Mesothelial cell of epicardium (in vitro differentiated cells): ENCODE results near the gene CD209. TPM values are rescaled to one million over a fixed set of nuclear protein-coding genes. Genes with fewer than 3 reads are reported as not detected.
A peak's percentile ranks its signal among the peaks of the same experiment; 100 is the strongest.
"Not testable (repeated sequence)": the region's sequence is repeated elsewhere in the genome, so short reads cannot be mapped to it uniquely, and the experiment has no call there.

Experiments
- DNase-seq, 2 experiments: peaks; one replicate each; pipeline ENCODE4 v3.0.0; 2021; ENCODE audit warnings: low spot score in 2 of 2; ENCODE audit not compliant: unreplicated experiment in 2 of 2
- H3K27ac Mint-ChIP-seq: 2 replicates; pipeline ENCODE4 v1.8.0; 2021; ENCODE audit warnings: mixed read lengths
- H3K27me3 Mint-ChIP-seq: 2 replicates; pipeline ENCODE4 v1.8.0; 2021; ENCODE audit warnings: low read depth, mixed read lengths
- H3K36me3 Mint-ChIP-seq: 2 replicates; pipeline ENCODE4 v1.8.0; 2021; ENCODE audit warnings: mixed read lengths
- H3K4me1 Mint-ChIP-seq: 2 replicates; pipeline ENCODE4 v1.8.0; 2021; ENCODE audit warnings: mixed read lengths
- H3K4me3 Mint-ChIP-seq: 2 replicates; pipeline ENCODE4 v1.8.0; 2021; ENCODE audit warnings: mild to moderate bottlenecking, moderate library complexity, mixed read lengths
- H3K9me3 Mint-ChIP-seq: 2 replicates; pipeline ENCODE4 v1.8.0; 2021; ENCODE audit warnings: mixed read lengths
- total RNA-seq: library from RNA; stranded (reverse); gene quantifications from 3 replicates; pipeline ENCODE4 v1.2.1, GENCODE V29; 2021
- TF ChIP-seq, protein P1 (sequence below): fragments of 200-600 bp; sonication (generic); IDR thresholded peaks from one replicate; pipeline ENCODE4 v1.5.0; 2021; ENCODE audit warnings: antibody characterized with exemption; ENCODE audit not compliant: unreplicated experiment

Gene CD209
- total RNA-seq, 1 donor from 2014 or later: not detected

DNA sequence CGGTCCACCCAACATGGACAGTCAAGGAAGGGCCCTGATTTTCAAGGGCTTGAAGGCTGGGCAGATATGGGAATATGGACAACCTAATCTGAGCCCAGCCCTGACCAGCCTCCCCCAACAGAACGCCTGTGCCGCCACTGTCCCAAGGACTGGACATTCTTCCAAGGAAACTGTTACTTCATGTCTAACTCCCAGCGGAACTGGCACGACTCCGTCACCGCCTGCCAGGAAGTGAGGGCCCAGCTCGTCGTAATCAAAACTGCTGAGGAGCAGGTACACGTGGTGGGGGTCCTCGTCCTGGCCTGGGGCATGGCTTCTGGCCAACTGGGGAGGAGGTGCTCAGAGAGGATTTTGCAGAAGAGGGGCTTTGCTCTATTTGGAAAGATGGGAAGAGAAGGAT is 19.2 kb upstream of the CD209 start:
- no peaks in the 10 kb centered on the region for H3K36me3 Mint-ChIP-seq
- H3K4me3 Mint-ChIP-seq: no peak overlapping the region
- peaks cover 7% of the 10 kb centered on the region for H3K9me3 Mint-ChIP-seq
- peaks cover 3% of the 10 kb centered on the region for H3K27me3 Mint-ChIP-seq
- H3K27ac Mint-ChIP-seq: no peak overlapping the region
- TF ChIP-seq, protein P1, sequence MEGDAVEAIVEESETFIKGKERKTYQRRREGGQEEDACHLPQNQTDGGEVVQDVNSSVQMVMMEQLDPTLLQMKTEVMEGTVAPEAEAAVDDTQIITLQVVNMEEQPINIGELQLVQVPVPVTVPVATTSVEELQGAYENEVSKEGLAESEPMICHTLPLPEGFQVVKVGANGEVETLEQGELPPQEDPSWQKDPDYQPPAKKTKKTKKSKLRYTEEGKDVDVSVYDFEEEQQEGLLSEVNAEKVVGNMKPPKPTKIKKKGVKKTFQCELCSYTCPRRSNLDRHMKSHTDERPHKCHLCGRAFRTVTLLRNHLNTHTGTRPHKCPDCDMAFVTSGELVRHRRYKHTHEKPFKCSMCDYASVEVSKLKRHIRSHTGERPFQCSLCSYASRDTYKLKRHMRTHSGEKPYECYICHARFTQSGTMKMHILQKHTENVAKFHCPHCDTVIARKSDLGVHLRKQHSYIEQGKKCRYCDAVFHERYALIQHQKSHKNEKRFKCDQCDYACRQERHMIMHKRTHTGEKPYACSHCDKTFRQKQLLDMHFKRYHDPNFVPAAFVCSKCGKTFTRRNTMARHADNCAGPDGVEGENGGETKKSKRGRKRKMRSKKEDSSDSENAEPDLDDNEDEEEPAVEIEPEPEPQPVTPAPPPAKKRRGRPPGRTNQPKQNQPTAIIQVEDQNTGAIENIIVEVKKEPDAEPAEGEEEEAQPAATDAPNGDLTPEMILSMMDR: no peak
- peaks cover 22% of the 10 kb centered on the region for H3K4me1 Mint-ChIP-seq
- DNase-seq: no peak

DNA sequence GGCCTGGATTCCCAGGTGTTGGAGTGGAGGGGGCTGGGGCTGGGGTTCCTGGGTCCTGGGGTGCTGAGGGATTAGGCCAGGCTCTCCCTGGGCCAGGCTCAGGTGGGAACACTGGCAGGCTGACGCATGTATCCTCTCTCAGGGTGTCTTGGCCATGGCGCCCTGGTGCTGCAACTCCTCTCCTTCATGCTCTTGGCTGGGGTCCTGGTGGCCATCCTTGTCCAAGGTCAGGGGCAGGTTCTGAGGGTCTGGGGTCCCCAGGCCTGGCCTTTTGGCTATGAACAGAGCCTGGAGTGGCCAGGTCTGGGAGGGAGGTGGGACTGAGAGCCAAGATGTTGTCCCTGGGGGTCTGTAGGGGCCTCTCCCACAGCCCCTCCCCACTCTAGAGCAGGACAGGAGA is 17.7 kb upstream of the CD209 start:
- not testable (repeated sequence) for H3K27me3 Mint-ChIP-seq, H3K4me3 Mint-ChIP-seq, H3K36me3 Mint-ChIP-seq, H3K9me3 Mint-ChIP-seq, DNase-seq
- H3K27ac Mint-ChIP-seq: peak overlapping the region; percentile 39
- H3K4me1 Mint-ChIP-seq: peaks cover 19% of the 10 kb centered on the region

DNA sequence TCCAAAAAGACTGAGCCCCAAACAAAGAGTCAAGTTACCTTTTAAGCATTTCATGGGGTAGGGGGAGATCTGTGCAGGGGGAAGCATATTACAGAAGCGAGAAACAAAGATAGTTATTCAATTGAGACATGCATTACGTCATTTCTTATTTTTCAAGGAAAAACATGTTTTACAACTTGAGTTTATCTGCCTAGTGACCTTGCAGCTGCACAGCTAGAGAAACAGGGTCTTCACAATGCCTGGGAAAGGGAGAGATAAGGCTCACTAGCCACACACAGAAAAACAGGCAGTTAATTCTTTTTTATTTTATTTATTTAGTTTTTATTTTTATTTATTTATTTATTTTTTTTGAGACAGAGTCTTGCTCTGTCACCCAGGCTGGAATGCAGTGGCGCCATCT is 16.8 kb upstream of the CD209 start:
- H3K4me1 Mint-ChIP-seq: peaks cover 19% of the 10 kb centered on the region
- peaks cover 14% of the 10 kb centered on the region for H3K9me3 Mint-ChIP-seq
- H3K36me3 Mint-ChIP-seq, H3K27me3 Mint-ChIP-seq, DNase-seq: not testable (repeated sequence)
- H3K4me3 Mint-ChIP-seq: peak overlapping the region; percentile 3
- H3K27ac Mint-ChIP-seq: peak overlapping the region; percentile 89

DNA sequence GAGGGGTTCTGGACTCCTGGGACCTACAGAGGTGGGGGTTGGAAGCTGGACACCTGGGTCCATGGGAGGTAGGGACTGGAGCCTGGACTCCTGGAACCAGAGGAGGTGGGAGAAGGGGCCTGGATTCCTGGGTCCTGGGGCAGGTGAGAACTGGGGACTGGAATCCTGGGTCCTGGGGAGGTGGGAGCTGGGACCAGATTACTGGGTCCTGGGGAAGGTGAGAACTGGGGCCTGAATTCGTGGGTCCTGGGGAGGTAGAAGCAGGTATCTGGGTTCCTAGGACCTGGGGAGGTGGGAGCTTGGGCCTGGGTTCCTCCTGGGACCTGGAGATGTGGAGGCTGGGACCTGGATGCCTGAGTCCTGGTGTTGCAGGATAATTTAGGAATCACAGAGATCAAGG is 16.4 kb upstream of the CD209 start:
- Mint-ChIP-seq H3K4me1 (peaks cover 19% of the 10 kb centered on the region), H3K4me3 (no peak overlapping the region), H3K27ac (peak overlapping the region; percentile 89), H3K36me3 (no peaks in the 10 kb centered on the region), H3K27me3 (peaks cover 3% of the 10 kb centered on the region), H3K9me3 (peaks cover 19% of the 10 kb centered on the region)
- no peak for DNase-seq
- TF ChIP-seq, protein P1: no peak

DNA sequence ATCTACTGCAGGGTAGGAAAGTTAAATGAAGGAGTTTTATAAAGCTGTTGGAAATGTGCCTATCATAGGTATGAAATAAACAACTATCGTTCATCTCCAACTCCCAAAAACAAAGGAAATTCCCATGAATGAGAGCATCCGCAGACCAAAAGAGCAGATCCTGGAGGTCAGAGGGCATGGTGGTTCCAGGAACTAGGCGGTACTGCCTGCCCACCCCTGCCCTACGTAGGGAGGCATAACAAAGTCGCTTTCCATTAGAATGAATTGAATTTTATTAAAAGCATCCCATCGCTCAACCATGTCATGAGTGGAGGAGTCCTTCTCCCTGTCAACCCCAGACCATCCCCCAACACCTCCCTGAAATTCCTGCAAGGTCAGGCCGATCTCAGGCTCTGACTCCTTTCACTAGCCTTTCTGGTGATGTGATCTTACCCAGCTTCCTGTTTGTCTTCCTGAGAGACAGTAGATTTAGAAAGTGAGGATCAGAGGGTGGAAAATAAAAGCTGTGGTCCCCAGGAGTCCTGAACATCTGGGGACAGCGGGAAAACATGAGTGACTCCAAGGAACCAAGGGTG is 15.5 kb upstream of the CD209 start, which contains the start of gene CLEC4M:
TSS of gene CLEC4M (plus strand) at position 525 of the 575 bp plus-strand sequence. CDS start at position 549, 24 bp downstream.
- peaks cover 3% of the 10 kb centered on the region for H3K27me3 Mint-ChIP-seq
- H3K4me3 Mint-ChIP-seq: no peak within 1 kb of the TSS
- no peak for DNase-seq
- H3K9me3 Mint-ChIP-seq: peaks cover 26% of the 10 kb centered on the region
- H3K27ac Mint-ChIP-seq: peak within 1 kb of the TSS; percentile 89
- no peaks in the 10 kb centered on the region for H3K36me3 Mint-ChIP-seq
- peaks cover 19% of the 10 kb centered on the region for H3K4me1 Mint-ChIP-seq
- TF ChIP-seq, protein P1: no peak

DNA sequence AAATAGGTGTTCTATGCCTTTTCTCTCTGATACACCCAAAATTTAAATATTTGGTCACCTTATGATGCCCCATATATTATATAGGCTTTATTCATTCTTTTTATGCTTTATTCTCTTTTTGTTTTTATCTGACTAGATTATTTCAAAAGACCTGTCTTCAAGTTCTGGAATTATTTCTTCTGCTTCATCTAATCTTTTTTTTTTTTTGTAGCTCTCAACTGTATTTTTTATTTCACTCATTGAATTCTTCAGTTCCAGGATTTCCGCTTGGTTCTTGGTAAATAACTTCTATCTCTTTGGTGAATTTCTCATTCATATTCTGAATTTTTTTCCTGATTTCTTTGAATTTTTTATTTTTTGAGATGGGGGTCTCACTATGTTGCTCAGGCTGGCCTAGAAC is 11.8 kb upstream of the CD209 start:
- no peak for DNase-seq
- peaks cover 54% of the 10 kb centered on the region for H3K9me3 Mint-ChIP-seq
- H3K27me3 Mint-ChIP-seq: no peaks in the 10 kb centered on the region
- H3K4me1 Mint-ChIP-seq: peaks cover 12% of the 10 kb centered on the region
- no peak overlapping the region for H3K27ac Mint-ChIP-seq
- peaks cover 6% of the 10 kb centered on the region for H3K36me3 Mint-ChIP-seq
- TF ChIP-seq, protein P1: no peak
- no peak overlapping the region for H3K4me3 Mint-ChIP-seq

DNA sequence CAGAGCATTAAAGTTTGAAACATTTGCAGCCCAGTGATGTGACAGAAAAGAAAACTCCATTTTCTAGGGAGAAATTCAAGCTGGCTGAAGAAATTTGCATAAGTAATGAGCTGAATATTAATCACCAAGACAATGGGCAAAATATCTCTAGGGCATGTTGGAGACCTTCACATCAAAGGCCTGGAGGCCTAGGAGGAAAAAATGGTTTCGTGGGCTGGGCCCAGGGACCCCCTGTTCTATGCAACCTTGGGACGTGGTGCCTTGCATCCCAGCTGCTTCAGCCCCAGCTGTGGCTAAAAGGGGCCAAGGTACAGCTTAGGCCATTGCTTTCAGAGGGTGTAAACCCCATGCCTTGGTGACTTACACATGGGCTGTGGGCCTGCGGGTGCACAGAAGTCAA is 10.0 kb upstream of the CD209 start:
- no peak for DNase-seq
- Mint-ChIP-seq H3K27me3 (peaks cover under 1% of the 10 kb centered on the region), H3K9me3 (peaks cover 56% of the 10 kb centered on the region), H3K4me1 (no peaks in the 10 kb centered on the region), H3K4me3 (no peak overlapping the region), H3K36me3 (peaks cover 6% of the 10 kb centered on the region), H3K27ac (no peak overlapping the region)
- TF ChIP-seq, protein P1: no peak
